ENCODE data around the gene SEBOX. TPM values are rescaled to one million over a fixed set of nuclear protein-coding genes. Genes with fewer than 3 reads are reported as not detected.
"Not testable (repeated sequence)": the region's sequence is repeated elsewhere in the genome, so short reads cannot be mapped to it uniquely, and the experiment has no call there.

SEBOX gene
- polyA plus RNA-seq, 1 donor, result not detected

DNA sequence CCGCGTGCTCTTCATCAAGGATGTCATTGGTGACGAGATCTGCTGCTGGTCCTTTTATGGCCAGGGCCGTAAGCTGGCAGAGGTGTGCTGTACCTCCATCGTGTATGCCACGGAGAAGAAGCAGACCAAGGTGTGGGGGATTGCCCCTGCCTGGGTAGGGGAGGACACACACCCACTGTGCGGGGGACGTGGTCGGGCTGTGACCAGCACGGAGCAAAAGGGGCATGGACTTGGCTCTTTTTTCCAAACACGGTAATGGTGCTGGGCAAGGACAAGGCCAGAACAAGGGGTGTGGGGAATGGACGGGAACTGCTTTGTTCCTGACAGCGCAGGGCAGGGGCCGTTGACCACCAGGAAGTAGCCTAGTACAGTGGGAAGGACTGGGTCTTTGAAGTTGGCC is 22.7 kb downstream of the SEBOX start:
- no peaks in the 10 kb centered on the region for H3K4me1 ChIP-seq (ENCODE audit: control insufficient read depth, insufficient read depth, low read length)
- no peak for DNase-seq
- H3K36me3 ChIP-seq (ENCODE audit: control insufficient read depth, insufficient read depth, low read length), result peaks cover 76% of the 10 kb centered on the region
- no CpG with 5 or more reads among the region's 14 CpGs for WGBS (ENCODE audit: insufficient coverage, low lambda C conversion rate)
- no peak overlapping the region for H3K4me3 ChIP-seq (ENCODE audit: low read length)
- no peaks in the 10 kb centered on the region for H3K9me3 ChIP-seq (ENCODE audit: control insufficient read depth, low read depth, low read length)
- H3K27ac ChIP-seq (ENCODE audit: low read length), result no peak overlapping the region
- H3K27me3 ChIP-seq (ENCODE audit: control insufficient read depth, insufficient read depth, low read length), result no peaks in the 10 kb centered on the region

DNA sequence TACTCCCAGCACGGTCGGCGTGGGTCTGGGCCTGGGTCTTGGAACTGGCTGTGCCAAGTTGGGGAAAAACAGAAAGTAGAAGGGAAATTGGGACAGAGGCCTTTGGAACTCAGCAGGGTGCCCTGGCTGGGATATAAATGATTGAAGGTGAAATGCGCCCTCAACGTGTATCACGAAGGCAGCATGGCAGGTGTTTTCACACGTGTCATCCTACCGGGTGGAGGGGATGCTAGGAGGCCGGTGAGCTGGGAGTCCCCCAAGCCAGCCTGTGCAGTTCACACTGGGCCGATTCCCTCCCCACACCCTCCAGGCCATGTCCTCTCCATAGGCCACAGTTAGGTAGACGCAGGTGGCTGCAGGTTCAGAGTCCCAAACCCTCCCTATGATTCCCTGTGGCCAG is 23.5 kb downstream of the SEBOX start:
- Histone ChIP-seq H3K36me3 (ENCODE audit: control insufficient read depth, insufficient read depth, low read length) (peaks cover 69% of the 10 kb centered on the region), H3K27ac (ENCODE audit: low read length) (no peak overlapping the region), H3K4me1 (ENCODE audit: control insufficient read depth, insufficient read depth, low read length) (peaks cover 8% of the 10 kb centered on the region)

DNA sequence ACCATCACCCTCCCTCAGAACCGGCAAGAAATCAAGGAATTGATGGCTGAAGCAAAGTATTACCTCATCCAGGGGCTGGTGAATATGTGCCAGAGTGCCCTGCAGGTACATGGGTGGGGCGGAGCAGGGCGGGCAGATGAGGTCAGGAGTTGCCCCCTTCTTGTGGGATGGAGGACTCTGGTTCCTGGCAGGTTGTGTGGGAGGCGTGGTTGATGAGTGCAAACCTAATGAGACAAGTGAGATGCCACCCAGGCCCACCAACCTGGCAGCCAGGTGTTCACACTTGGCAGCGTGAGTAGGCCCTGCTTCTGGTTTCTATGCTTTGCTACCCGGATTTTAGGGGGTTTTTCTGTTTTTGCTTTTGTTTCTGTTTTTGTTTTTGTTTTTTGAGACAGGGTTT is 24.6 kb downstream of the SEBOX start:
- no peak overlapping the region for H3K4me3 ChIP-seq (ENCODE audit: low read length)
- H3K36me3 ChIP-seq (ENCODE audit: control insufficient read depth, insufficient read depth, low read length), result peaks cover 57% of the 10 kb centered on the region
- WGBS (ENCODE audit: insufficient coverage, low lambda C conversion rate), result no CpG with 5 or more reads among the region's 6 CpGs
- no peaks in the 10 kb centered on the region for H3K27me3 ChIP-seq (ENCODE audit: control insufficient read depth, insufficient read depth, low read length)
- H3K27ac ChIP-seq (ENCODE audit: low read length), result no peak overlapping the region
- peaks cover 8% of the 10 kb centered on the region for H3K4me1 ChIP-seq (ENCODE audit: control insufficient read depth, insufficient read depth, low read length)
- H3K9me3 ChIP-seq (ENCODE audit: control insufficient read depth, low read depth, low read length), result no peaks in the 10 kb centered on the region
- no peak for DNase-seq

More for the DNA sequence above, 23.5 kb downstream of the SEBOX start:
- Histone ChIP-seq H3K27me3 (ENCODE audit: control insufficient read depth, insufficient read depth, low read length) (no peaks in the 10 kb centered on the region), H3K4me3 (ENCODE audit: low read length) (no peak overlapping the region), H3K9me3 (ENCODE audit: control insufficient read depth, low read depth, low read length) (no peaks in the 10 kb centered on the region)
- no CpG with 5 or more reads among the region's 11 CpGs for WGBS (ENCODE audit: insufficient coverage, low lambda C conversion rate)
- DNase-seq, result no peak

DNA sequence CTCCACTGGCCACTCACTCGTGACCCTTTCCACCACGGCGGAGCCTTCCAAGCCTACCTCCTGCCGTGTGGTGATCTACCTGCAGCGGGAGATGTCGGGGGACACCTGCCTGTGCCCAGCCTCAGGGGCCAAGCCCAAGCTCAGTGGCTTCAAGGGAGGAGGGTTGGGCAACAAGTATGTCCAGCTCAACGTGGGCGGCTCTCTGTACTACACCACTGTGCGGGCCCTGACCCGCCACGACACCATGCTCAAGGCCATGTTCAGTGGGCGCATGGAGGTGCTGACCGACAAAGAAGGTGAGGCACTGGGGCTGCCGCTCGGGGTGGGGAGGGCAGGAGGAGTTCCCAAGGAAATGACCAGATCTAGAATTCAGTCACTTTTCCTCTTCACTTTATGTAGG is 25.6 kb downstream of the SEBOX start:
- no CpG with 5 or more reads among the region's 15 CpGs for WGBS (ENCODE audit: insufficient coverage, low lambda C conversion rate)
- H3K4me3 ChIP-seq (ENCODE audit: low read length), result no peak overlapping the region
- H3K27ac ChIP-seq (ENCODE audit: low read length), result no peak overlapping the region
- H3K36me3 ChIP-seq (ENCODE audit: control insufficient read depth, insufficient read depth, low read length), result peaks cover 48% of the 10 kb centered on the region
- no peak for DNase-seq
- H3K4me1 ChIP-seq (ENCODE audit: control insufficient read depth, insufficient read depth, low read length), result peaks cover 12% of the 10 kb centered on the region
- no peaks in the 10 kb centered on the region for H3K27me3 ChIP-seq (ENCODE audit: control insufficient read depth, insufficient read depth, low read length)
- H3K9me3 ChIP-seq (ENCODE audit: control insufficient read depth, low read depth, low read length), result no peaks in the 10 kb centered on the region

DNA sequence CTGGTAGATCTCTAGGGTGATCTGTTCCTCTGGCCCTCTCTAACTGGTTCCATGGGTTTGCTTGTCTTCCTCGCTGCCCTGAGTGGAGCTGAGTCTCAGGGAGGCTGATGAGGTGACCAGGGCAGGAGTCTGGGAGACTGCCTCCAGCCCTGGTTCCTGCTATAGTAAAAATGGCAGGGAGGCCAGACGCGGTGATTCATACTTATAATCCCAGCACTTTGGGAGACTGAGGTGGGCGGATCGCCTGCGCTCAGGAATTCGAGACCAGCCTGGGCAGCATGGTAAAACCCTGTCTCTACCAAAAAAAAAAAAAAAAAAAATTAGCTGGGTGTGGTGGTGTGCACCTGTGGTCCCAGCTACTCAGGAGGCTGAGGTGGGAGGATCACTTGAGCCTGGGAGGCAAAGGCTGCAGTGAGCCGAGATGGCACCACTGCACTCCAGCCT is 26.2 kb downstream of the SEBOX start:
- H3K4me1 ChIP-seq (ENCODE audit: control insufficient read depth, insufficient read depth, low read length), result peaks cover 16% of the 10 kb centered on the region
- not testable (repeated sequence) for H3K27ac ChIP-seq (ENCODE audit: low read length); H3K4me3 ChIP-seq (ENCODE audit: low read length); H3K9me3 ChIP-seq (ENCODE audit: control insufficient read depth, low read depth, low read length); DNase-seq; H3K27me3 ChIP-seq (ENCODE audit: control insufficient read depth, insufficient read depth, low read length)
- H3K36me3 ChIP-seq (ENCODE audit: control insufficient read depth, insufficient read depth, low read length), result peaks cover 42% of the 10 kb centered on the region
- no CpG with 5 or more reads among the region's 8 CpGs for WGBS (ENCODE audit: insufficient coverage, low lambda C conversion rate)

GRCh38 chr17:28338056-28338768 is 26.8 kb downstream of the SEBOX start:
- no peak overlapping the region for H3K27ac ChIP-seq (ENCODE audit: low read length)
- H3K36me3 ChIP-seq (ENCODE audit: control insufficient read depth, insufficient read depth, low read length), result peaks cover 38% of the 10 kb centered on the region
- H3K9me3 ChIP-seq (ENCODE audit: control insufficient read depth, low read depth, low read length), result no peaks in the 10 kb centered on the region
- peaks cover 16% of the 10 kb centered on the region for H3K4me1 ChIP-seq (ENCODE audit: control insufficient read depth, insufficient read depth, low read length)
- no peaks in the 10 kb centered on the region for H3K27me3 ChIP-seq (ENCODE audit: control insufficient read depth, insufficient read depth, low read length)
- no CpG with 5 or more reads among the region's 5 CpGs for WGBS (ENCODE audit: insufficient coverage, low lambda C conversion rate)
- DNase-seq, result no peak
- no peak overlapping the region for H3K4me3 ChIP-seq (ENCODE audit: low read length)

DNA sequence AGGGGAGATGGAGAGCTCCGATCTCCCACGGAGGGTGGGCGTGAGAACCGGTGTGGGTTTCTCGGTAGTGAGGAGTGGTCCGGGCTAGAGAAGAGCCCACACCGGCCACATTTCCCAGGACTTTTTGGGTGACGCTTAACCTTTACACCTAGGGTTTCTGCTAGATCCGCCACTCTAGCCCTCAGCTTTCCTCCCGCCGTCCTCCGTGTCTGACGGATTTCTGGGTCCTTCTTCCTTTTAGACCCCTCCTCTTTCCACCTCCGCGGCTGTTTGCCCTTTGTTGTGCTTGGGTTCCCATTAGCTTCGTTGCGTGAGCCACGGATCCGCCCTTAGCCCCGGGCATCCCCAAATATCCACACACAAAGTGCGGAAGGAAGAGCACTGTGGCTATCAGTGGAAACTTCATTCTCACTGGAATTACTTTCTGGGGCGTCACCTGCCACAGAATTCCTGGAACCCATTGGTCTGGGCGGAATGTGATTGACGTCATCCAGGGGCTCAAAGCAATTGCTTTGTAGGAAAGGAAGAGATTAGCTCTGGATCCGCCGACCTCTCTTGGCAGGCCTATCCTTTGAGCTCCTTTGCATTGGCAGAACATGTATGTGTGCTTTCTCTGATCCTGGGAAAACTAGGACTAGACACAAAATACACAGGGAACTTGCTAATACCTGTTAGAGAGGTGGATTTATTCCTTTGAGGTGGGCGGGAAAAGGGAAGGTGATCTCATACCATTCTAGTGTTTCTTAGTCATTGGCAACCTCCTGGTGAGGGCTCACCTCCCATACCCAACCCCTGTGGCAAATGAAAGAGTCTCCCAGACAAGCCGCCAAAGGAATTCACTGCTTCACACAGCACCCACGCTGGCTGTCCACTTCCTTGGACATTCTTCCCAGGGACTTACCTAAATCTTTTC is 28.8 kb downstream of the SEBOX start:
- peak; percentile 89 to 94 for DNase-seq
- Histone ChIP-seq H3K4me3 (ENCODE audit: low read length) (peak overlapping the region; percentile 97), H3K9me3 (ENCODE audit: control insufficient read depth, low read depth, low read length) (no peaks in the 10 kb centered on the region), H3K27ac (ENCODE audit: low read length) (peak overlapping the region; percentile 99), H3K36me3 (ENCODE audit: control insufficient read depth, insufficient read depth, low read length) (peaks cover 26% of the 10 kb centered on the region), H3K4me1 (ENCODE audit: control insufficient read depth, insufficient read depth, low read length) (peaks cover 16% of the 10 kb centered on the region), H3K27me3 (ENCODE audit: control insufficient read depth, insufficient read depth, low read length) (no peaks in the 10 kb centered on the region)
- WGBS (ENCODE audit: insufficient coverage, low lambda C conversion rate), result 80% methylated on average over 1 of the region's 29 CpGs

DNA sequence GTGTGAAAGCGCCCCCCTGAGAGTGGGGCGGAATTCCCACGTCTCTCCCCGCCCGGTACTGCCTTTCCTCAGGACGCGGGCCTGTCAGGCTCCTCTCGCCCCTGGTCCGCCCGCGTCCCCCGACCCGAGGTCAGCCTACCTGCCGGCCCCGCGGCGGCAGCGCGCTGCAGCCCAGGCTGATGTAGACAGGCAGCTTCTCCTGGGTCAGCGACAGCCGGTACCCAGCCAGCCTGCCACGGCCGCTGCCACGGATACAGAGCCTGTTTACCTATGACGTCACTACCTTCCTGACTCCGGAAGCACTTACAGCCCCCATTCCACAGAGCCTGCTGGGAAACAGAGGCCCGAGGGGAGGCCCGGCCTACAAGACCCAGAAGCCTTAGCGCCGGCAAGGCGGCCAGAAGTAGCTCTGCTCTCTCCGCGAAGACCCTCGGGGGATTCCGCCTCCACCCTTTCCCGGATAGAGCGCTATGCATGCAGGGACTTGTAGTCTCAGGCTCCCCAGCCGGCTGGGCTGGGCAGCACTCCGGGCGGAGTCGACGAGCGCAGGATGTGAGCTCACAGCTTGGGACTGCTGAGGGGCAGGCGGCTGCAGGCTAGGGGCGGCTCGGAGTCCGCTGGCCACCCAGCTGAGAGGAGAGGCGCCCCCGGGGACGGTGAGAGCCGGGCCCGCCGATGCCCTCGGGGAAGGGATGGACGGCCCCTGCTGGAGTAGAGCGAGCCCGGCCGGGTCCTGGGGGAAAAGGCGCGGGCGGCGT is 29.6 kb downstream of the SEBOX start, which contains the start of the genes IFT20 and TNFAIP1:
TSS of gene IFT20 (minus strand) at position 272 of the 758 bp plus-strand sequence. CDS start 3,487 bp downstream, outside the sequence.
TSS of gene TNFAIP1 (plus strand) at position 561 of the 758 bp plus-strand sequence. CDS start 3,761 bp downstream, outside the sequence.
- H3K4me1 ChIP-seq (ENCODE audit: control insufficient read depth, insufficient read depth, low read length), result peaks cover 16% of the 10 kb centered on the region
- WGBS (ENCODE audit: insufficient coverage, low lambda C conversion rate), result no CpG with 5 or more reads among the region's 62 CpGs
- H3K36me3 ChIP-seq (ENCODE audit: control insufficient read depth, insufficient read depth, low read length), result peaks cover 29% of the 10 kb centered on the region
- no peaks in the 10 kb centered on the region for H3K9me3 ChIP-seq (ENCODE audit: control insufficient read depth, low read depth, low read length)
- peak; percentile 100 for DNase-seq
- peak within 1 kb of the TSS; percentile 97 for H3K4me3 ChIP-seq (ENCODE audit: low read length)
- H3K27me3 ChIP-seq (ENCODE audit: control insufficient read depth, insufficient read depth, low read length), result no peaks in the 10 kb centered on the region
- H3K27ac ChIP-seq (ENCODE audit: low read length), result peak within 1 kb of the TSS; percentile 99

DNA sequence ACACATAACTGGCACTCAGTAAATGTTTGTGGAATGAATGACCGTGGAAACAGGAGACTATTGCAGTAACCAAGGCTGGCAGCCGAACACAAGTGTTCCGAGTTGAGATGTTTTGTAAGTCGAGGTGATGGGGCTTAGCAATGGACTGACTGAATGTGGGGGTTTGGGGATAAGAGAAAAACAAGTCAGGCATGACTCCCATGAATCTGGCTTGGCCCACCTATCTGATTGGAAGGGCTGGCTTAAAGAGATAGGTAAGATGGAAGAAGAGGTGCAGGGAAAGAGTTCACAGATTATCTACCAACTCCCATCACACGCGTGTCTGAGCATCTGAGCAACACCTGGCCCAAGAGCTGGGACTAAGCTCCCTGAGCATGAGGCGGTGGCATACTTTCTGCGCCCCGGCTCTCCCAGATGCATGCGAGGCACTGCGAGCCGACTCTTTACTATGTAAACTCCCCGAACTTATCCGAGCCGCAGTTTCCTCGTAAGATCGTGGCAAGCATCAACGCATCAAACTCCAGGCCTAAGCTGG is 30.3 kb downstream of the SEBOX start:
- Histone ChIP-seq H3K36me3 (ENCODE audit: control insufficient read depth, insufficient read depth, low read length) (peaks cover 22% of the 10 kb centered on the region), H3K27ac (ENCODE audit: low read length) (peak overlapping the region; percentile 99), H3K4me3 (ENCODE audit: low read length) (peak overlapping the region; percentile 97), H3K4me1 (ENCODE audit: control insufficient read depth, insufficient read depth, low read length) (peaks cover 16% of the 10 kb centered on the region), H3K9me3 (ENCODE audit: control insufficient read depth, low read depth, low read length) (no peaks in the 10 kb centered on the region), H3K27me3 (ENCODE audit: control insufficient read depth, insufficient read depth, low read length) (no peaks in the 10 kb centered on the region)
- no peak for DNase-seq
- WGBS (ENCODE audit: insufficient coverage, low lambda C conversion rate), result 10% methylated on average over 2 of the region's 18 CpGs

Measured in large intestine (tissue), 3 donors.